ENCODE data around the gene MEIKIN.

DNA sequence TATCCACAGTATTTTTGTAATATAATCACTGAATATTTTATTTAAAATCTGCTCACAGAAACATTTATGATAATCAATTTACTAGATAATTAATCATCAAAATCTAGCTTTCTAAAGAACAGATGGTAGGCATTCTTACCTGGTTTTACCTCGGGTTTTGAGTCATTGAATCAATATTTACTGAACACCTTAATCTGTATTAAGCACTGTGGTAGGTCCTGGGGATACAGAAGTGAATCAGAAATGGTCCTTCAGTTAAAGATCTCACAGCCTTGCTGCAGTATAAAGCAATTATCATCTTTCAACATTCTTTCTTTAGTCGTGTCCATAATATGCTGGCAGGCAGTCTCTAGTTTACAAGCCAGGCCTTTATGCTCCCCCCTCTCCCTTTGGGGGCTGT lies 2.0 kb upstream of the MEIKIN start:
- TF ChIP-seq, protein P1, sequence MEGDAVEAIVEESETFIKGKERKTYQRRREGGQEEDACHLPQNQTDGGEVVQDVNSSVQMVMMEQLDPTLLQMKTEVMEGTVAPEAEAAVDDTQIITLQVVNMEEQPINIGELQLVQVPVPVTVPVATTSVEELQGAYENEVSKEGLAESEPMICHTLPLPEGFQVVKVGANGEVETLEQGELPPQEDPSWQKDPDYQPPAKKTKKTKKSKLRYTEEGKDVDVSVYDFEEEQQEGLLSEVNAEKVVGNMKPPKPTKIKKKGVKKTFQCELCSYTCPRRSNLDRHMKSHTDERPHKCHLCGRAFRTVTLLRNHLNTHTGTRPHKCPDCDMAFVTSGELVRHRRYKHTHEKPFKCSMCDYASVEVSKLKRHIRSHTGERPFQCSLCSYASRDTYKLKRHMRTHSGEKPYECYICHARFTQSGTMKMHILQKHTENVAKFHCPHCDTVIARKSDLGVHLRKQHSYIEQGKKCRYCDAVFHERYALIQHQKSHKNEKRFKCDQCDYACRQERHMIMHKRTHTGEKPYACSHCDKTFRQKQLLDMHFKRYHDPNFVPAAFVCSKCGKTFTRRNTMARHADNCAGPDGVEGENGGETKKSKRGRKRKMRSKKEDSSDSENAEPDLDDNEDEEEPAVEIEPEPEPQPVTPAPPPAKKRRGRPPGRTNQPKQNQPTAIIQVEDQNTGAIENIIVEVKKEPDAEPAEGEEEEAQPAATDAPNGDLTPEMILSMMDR (IDR thresholded peaks at IDR 0.05), result no peak
- TF ChIP-seq POLR2A (IDR thresholded peaks at IDR 0.05), result no peak
- TF ChIP-seq EP300 (IDR thresholded peaks at IDR 0.05), result no peak

All from tibial nerve (tissue), 4 donors.